ENCODE results near the gene ALG12. TPM values are rescaled to one million over a fixed set of nuclear protein-coding genes. Genes with fewer than 3 reads are reported as not detected.

Gene ALG12
- total and polyA plus RNA-seq, 2 of the 8 experiments (the other 6 are each of a cell fraction or from before 2014, with no cell fraction given) = 13.4 to 22.5 TPM

GRCh38 chr22:49938565-49939136 is 20.4 kb upstream of the ALG12 start:
- Histone ChIP-seq H3K36me3 (ENCODE audit: control insufficient read depth in 2 of 4, insufficient read depth in 4 of 4, low read length in 3 of 4) (no peaks in the 10 kb centered on the region), H2BK12ac (ENCODE audit: low read depth, low read length) (peak overlapping the region; percentile 87; the same call in 1 of the 2 replicates), H4K5ac (ENCODE audit: insufficient read length, low read depth, low read length) (no peak overlapping the region), H3K9ac (replicated peaks in 1 of 4; ENCODE audit: extremely low read depth in 1 of 4, low read depth in 3 of 4, low read length in 3 of 4) (no peak overlapping the region), H3K27me3 (replicated peaks in 1 of 4; ENCODE audit: control insufficient read depth in 3 of 4, extremely low read depth in 1 of 4, insufficient read depth in 3 of 4, low read length in 3 of 4) (no peaks in the 10 kb centered on the region; a peak in 1 of 7 replicates), H3K9me3 (ENCODE audit: insufficient read depth in 2 of 2, low read depth in 1 of 2, low read length in 1 of 2) (no peaks in the 10 kb centered on the region), H2AK5ac (ENCODE audit: low read depth, low read length) (0 out of 2 replicates have a peak overlapping the region, but pooled peaks have one; percentile 82), H3K14ac (ENCODE audit: insufficient read length) (no peak overlapping the region), H3K23me2 (ENCODE audit: low read depth, low read length) (peaks cover 11% of the 10 kb centered on the region; the same call in 1 of the 2 replicates), H2BK15ac (ENCODE audit: low read length) (no peak overlapping the region), H3K4me2 (ENCODE audit: insufficient read depth in 1 of 2, low read depth in 2 of 2, low read length in 2 of 2) (no peak overlapping the region), H3K23ac (ENCODE audit: insufficient read length) (peak overlapping the region; percentile 92), H3K4me1 (replicated peaks in 1 of 4; ENCODE audit: control insufficient read depth in 3 of 4, insufficient read depth in 4 of 4, low read length in 3 of 4) (peaks cover 5 to 21% (median 11%) of the 10 kb centered on the region in 4 experiments), H3K79me2 (ENCODE audit: control insufficient read depth in 1 of 2, insufficient read depth in 2 of 2, low read length in 2 of 2) (no peaks in the 10 kb centered on the region), H2BK120ac (replicated peaks; ENCODE audit: low read depth, low read length) (no peak overlapping the region), H2BK20ac (ENCODE audit: low read length) (no peak overlapping the region), H3K4me3 (ENCODE audit: extremely low read depth in 1 of 4, insufficient read depth in 2 of 4, low read depth in 3 of 4, low read length in 4 of 4) (no peak overlapping the region), H4K20me1 (replicated peaks in 1 of 2; ENCODE audit: control insufficient read depth in 1 of 2, insufficient read depth in 2 of 2, low read length in 2 of 2) (peaks cover 0 to 3% of the 10 kb centered on the region in 2 experiments), H4K8ac (ENCODE audit: extremely low read depth, insufficient read depth, low read length) (no peak overlapping the region; the same call in 1 of the 2 replicates), H3K27ac (ENCODE audit: low read depth, low read length) (no peak overlapping the region), H2BK5ac (ENCODE audit: low read depth, low read length) (peak overlapping the region; percentile 75), H3K79me1 (ENCODE audit: low read depth, low read length) (no peaks in the 10 kb centered on the region), H3K56ac (replicated peaks; ENCODE audit: insufficient read length, low read depth, low read length) (no peak overlapping the region), H3K18ac (ENCODE audit: extremely low read depth, low read length) (peak overlapping the region; percentile 48; the same call in 1 of the 2 replicates), H2AFZ (ENCODE audit: low read length) (no peak overlapping the region), H4K91ac (replicated peaks; ENCODE audit: insufficient read length, low read length) (peak overlapping the region; percentile 91), H3K4ac (replicated peaks; ENCODE audit: insufficient read length, low read depth, low read length) (peak overlapping the region; percentile 53)
- CTCF ChIA-PET (ENCODE audit: partially characterized antibody) = interaction anchor here (0.8 to 2.1 kb wide), 5 partner anchors 17 to 121 kb away, joined by 3 to 6 read pairs (median 3); no protein-coding TSS in a partner anchor
- DNase-seq (ENCODE audit: low read depth in 1 of 2, low spot score in 2 of 2) (no peak), FAIRE-seq (no peak)
- WGBS, 2 experiments (ENCODE audit: extremely low coverage in 1 of 2, insufficient coverage in 1 of 2, insufficient read length in 1 of 2, insufficient replicate concordance in 2 of 2, low coverage in 1 of 2, low lambda C conversion rate in 2 of 2, missing lambda C conversion rate in 1 of 2) = 94% methylated on average over 19 of the region's 19 CpGs; no CpG with 5 or more reads in 1 of the 2 experiments
- POLR2A ChIA-PET (ENCODE audit: partially characterized antibody) = interaction anchor here (1.3 kb wide), 2 partner anchors 13 to 15 kb away, joined by 3 read pairs; no protein-coding TSS in a partner anchor
- TF ChIP-seq CHD1 (IDR thresholded peaks at IDR 0.05; ENCODE audit: low read depth, low read length) (no peak), SAP30 (IDR thresholded peaks at IDR 0.05; ENCODE audit: insufficient read depth, insufficient replicate concordance, low read length) (no peak), SRF (IDR thresholded peaks at IDR 0.05; ENCODE audit: low read depth, low read length) (no peak), TCF12 (IDR thresholded peaks at IDR 0.05; ENCODE audit: low read depth, low read length) (no peak), CBX5 (IDR thresholded peaks at IDR 0.05; ENCODE audit: low read depth, low read length) (no peak), NANOG (IDR thresholded peaks at IDR 0.05; ENCODE audit: insufficient read depth, low read depth, low read length, poor library complexity, severe bottlenecking) (no peak), BRCA1 (IDR thresholded peaks at IDR 0.05; ENCODE audit: low read depth, low read length) (no peak), SUZ12 (IDR thresholded peaks at IDR 0.05; ENCODE audit: low read length) (no peak), SIN3A (conservative IDR thresholded peaks at IDR 0.05 in 1 of 2, IDR thresholded peaks at IDR 0.05 in 1 of 2; ENCODE audit: low read depth in 1 of 2, low read length in 2 of 2) (no peak), CHD2 (IDR thresholded peaks at IDR 0.05; ENCODE audit: low read length) (no peak)

All from H1 (cell line).